MM.1S (cell line): ENCODE results near the gene CARD11.

Source experiments
- DNase-seq: peaks from one replicate; pipeline ENCODE4 v3.0.0-alpha.2; 2015
- H2AFZ ChIP-seq: fragments of 300-600 bp; sonication (generic); 2 replicates; pipeline ENCODE4 v1.6.0; 2016; ENCODE audit warnings: antibody characterized with exemption, low read length
- H3F3A ChIP-seq: fragments of 300-600 bp; sonication (generic); 2 replicates; pipeline ENCODE4 v1.6.1; 2016; ENCODE audit warnings: mild to moderate bottlenecking, antibody characterized with exemption, low read length, moderate library complexity, mixed read lengths; ENCODE audit not compliant: insufficient read depth
- H3K27ac ChIP-seq: fragments of 300-600 bp; sonication (generic); 2 replicates; pipeline ENCODE4 v1.5.1; 2016; ENCODE audit warnings: mild to moderate bottlenecking, low read length
- H3K27me3 ChIP-seq: fragments of 300-600 bp; sonication (generic); replicated peaks from 2 replicates; pipeline ENCODE4 v1.6.0; 2016; ENCODE audit warnings: low read length; ENCODE audit not compliant: insufficient read depth
- H3K36me3 ChIP-seq: fragments of 300-600 bp; sonication (generic); replicated peaks from 2 replicates; pipeline ENCODE4 v1.6.1; 2016; ENCODE audit warnings: mild to moderate bottlenecking, low read length, mixed read lengths; ENCODE audit not compliant: insufficient read depth
- H3K4me1 ChIP-seq: fragments of 300-600 bp; sonication (generic); 2 replicates; pipeline ENCODE4 v1.6.1; 2016; ENCODE audit warnings: low read length, mixed read lengths
- H3K4me2 ChIP-seq: fragments of 300-600 bp; sonication (generic); 2 replicates; pipeline ENCODE4 v1.6.0; 2016; ENCODE audit warnings: low read depth, low read length
- H3K4me3 ChIP-seq: fragments of 300-600 bp; sonication (generic); 2 replicates; pipeline ENCODE4 v1.5.1; 2016; ENCODE audit warnings: low read length, mixed read lengths
- H3K79me2 ChIP-seq: fragments of 300-600 bp; sonication (generic); 2 replicates; pipeline ENCODE4 v1.6.1; 2016; ENCODE audit warnings: mixed run types, low read length, mixed read lengths
- H3K9ac ChIP-seq: fragments of 300-600 bp; sonication (generic); 2 replicates; pipeline ENCODE4 v1.6.1; 2016; ENCODE audit warnings: low read length, mixed read lengths
- H3K9me2 ChIP-seq: fragments of 300-600 bp; sonication (generic); replicated peaks from 2 replicates; pipeline ENCODE4 v1.6.1; 2016; ENCODE audit warnings: mild to moderate bottlenecking, low read length, mixed read lengths; ENCODE audit not compliant: insufficient read depth
- H3K9me3 ChIP-seq: fragments of 300-600 bp; sonication (generic); replicated peaks from 2 replicates; pipeline ENCODE4 v1.6.1; 2016; ENCODE audit warnings: mild to moderate bottlenecking, low read length, mixed read lengths; ENCODE audit not compliant: insufficient read depth
- H4K20me1 ChIP-seq: fragments of 300-600 bp; sonication (generic); 2 replicates; pipeline ENCODE4 v1.6.1; 2016; ENCODE audit warnings: mild to moderate bottlenecking, low read length, moderate library complexity, mixed read lengths; ENCODE audit not compliant: insufficient read depth
- EZH2 ChIP-seq: fragments of 300-600 bp; sonication (generic); optimal IDR thresholded peaks from 2 replicates; pipeline ENCODE3; 2017; ENCODE audit warnings: low read depth, mild to moderate bottlenecking, antibody characterized with exemption, low read length, mixed read lengths
- EZH2phosphoT487 ChIP-seq: fragments of 300-600 bp; sonication (generic); IDR thresholded peaks from 2 replicates; pipeline ENCODE4 v1.6.1; 2018; ENCODE audit warnings: antibody characterized with exemption, low read length
- TF ChIP-seq, protein P1 (sequence below): fragments of 300-600 bp; sonication (generic); IDR thresholded peaks from 2 replicates; pipeline ENCODE4 v1.5.1; 2016; ENCODE audit warnings: antibody characterized with exemption, low read length, mixed read lengths

The CARD11 gene

GRCh38 chr7:2913760-2914387, 129.8 kb downstream of the CARD11 start:
- no peaks in the 10 kb centered on the region for H3K27me3 ChIP-seq
- no peaks in the 10 kb centered on the region for H3K9me2 ChIP-seq
- DNase-seq = no peak
- H3F3A ChIP-seq = no peaks in the 10 kb centered on the region
- H3K4me2 ChIP-seq = no peak overlapping the region
- H3K27ac ChIP-seq = no peak overlapping the region
- H3K4me1 ChIP-seq = no peaks in the 10 kb centered on the region
- no peak for TF ChIP-seq EZH2phosphoT487
- TF ChIP-seq EZH2 = no peak
- TF ChIP-seq, protein P1, sequence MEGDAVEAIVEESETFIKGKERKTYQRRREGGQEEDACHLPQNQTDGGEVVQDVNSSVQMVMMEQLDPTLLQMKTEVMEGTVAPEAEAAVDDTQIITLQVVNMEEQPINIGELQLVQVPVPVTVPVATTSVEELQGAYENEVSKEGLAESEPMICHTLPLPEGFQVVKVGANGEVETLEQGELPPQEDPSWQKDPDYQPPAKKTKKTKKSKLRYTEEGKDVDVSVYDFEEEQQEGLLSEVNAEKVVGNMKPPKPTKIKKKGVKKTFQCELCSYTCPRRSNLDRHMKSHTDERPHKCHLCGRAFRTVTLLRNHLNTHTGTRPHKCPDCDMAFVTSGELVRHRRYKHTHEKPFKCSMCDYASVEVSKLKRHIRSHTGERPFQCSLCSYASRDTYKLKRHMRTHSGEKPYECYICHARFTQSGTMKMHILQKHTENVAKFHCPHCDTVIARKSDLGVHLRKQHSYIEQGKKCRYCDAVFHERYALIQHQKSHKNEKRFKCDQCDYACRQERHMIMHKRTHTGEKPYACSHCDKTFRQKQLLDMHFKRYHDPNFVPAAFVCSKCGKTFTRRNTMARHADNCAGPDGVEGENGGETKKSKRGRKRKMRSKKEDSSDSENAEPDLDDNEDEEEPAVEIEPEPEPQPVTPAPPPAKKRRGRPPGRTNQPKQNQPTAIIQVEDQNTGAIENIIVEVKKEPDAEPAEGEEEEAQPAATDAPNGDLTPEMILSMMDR = no peak
- H2AFZ ChIP-seq = no peak overlapping the region
- H3K36me3 ChIP-seq = no peaks in the 10 kb centered on the region
- no peaks in the 10 kb centered on the region for H3K9me3 ChIP-seq
- no peak overlapping the region for H3K4me3 ChIP-seq
- no peaks in the 10 kb centered on the region for H3K79me2 ChIP-seq
- H3K9ac ChIP-seq = no peak overlapping the region
- H4K20me1 ChIP-seq = no peaks in the 10 kb centered on the region

DNA sequence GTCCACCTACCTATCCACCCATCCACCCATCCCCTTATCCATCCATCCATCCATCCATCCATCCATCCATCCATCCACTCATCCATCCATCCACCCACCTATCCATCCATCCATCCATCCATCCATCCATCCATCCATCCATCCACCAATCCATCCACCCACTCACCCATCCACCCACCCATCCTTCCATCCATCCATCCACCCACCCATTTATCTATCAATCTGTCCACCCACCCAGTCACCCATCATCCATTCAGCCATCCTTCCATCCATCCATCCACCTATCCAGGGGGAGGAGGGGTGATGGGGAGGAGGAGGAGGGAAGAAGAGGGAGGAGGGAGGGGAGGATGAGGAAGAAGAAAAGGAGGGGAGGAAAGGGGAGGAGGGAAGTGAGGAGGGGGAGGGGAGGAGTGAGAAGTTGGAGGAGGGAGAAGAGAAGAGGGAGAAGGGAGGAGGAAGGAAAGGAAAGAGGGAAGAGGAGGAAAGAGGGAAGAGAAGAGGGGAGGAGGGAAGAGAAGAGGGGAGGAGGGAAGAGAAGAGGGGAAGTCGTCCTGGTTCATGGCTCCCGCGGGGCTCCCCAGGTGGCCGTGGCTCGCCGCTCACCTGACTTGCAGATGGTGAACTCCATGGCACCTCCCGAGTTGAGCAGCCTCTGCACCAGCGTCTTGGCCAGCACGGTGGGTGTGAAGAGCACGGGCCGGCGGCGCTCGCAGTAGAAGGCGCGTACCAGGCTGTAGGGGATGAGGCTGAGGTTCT, 130.8 kb downstream of the CARD11 start:
- Histone ChIP-seq H3K4me1 (no peaks in the 10 kb centered on the region), H3K79me2 (no peaks in the 10 kb centered on the region), H3K9me3 (no peaks in the 10 kb centered on the region), H3K27ac (no peak overlapping the region), H4K20me1 (no peaks in the 10 kb centered on the region), H3F3A (no peaks in the 10 kb centered on the region), H3K9ac (no peak overlapping the region), H3K36me3 (no peaks in the 10 kb centered on the region), H3K27me3 (no peaks in the 10 kb centered on the region), H3K9me2 (no peaks in the 10 kb centered on the region), H3K4me2 (no peak overlapping the region), H2AFZ (no peak overlapping the region), H3K4me3 (no peak overlapping the region)
- no peak for TF ChIP-seq EZH2
- TF ChIP-seq, protein P1 = no peak
- TF ChIP-seq EZH2phosphoT487 = no peak
- DNase-seq = no peak

GRCh38 chr7:2911466-2911865, 132.2 kb downstream of the CARD11 start:
- no peaks in the 10 kb centered on the region for H3K9me3 ChIP-seq
- H3K27ac ChIP-seq = no peak overlapping the region
- no peaks in the 10 kb centered on the region for H3F3A ChIP-seq
- no peak overlapping the region for H2AFZ ChIP-seq
- no peaks in the 10 kb centered on the region for H3K27me3 ChIP-seq
- H4K20me1 ChIP-seq = no peaks in the 10 kb centered on the region
- H3K4me1 ChIP-seq = no peaks in the 10 kb centered on the region
- DNase-seq = no peak
- H3K4me2 ChIP-seq = no peak overlapping the region
- no peak overlapping the region for H3K4me3 ChIP-seq
- TF ChIP-seq EZH2phosphoT487 (no peak), EZH2 (no peak)
- TF ChIP-seq, protein P1 = no peak
- H3K36me3 ChIP-seq = no peaks in the 10 kb centered on the region
- no peaks in the 10 kb centered on the region for H3K9me2 ChIP-seq
- no peak overlapping the region for H3K9ac ChIP-seq
- H3K79me2 ChIP-seq = no peaks in the 10 kb centered on the region
